Type B pancreatic cell (in vitro differentiated cells): ENCODE measurements around the gene C11orf91. TPM values are rescaled to one million over a fixed set of nuclear protein-coding genes. Genes with fewer than 3 reads are reported as not detected.

Experiments
- DNase-seq: peaks from one replicate; pipeline ENCODE4 v3.0.0; 2021; ENCODE audit warnings: mixed read lengths; ENCODE audit not compliant: unreplicated experiment; ENCODE audit errors: extremely low spot score
- H3K27ac Mint-ChIP-seq: 2 replicates; pipeline ENCODE4 v1.8.0; 2021; ENCODE audit warnings: mild to moderate bottlenecking, mixed read lengths
- H3K27me3 Mint-ChIP-seq: 2 replicates; pipeline ENCODE4 v1.8.0; 2021; ENCODE audit warnings: mixed read lengths
- H3K36me3 Mint-ChIP-seq: 2 replicates; pipeline ENCODE4 v1.8.0; 2021; ENCODE audit warnings: mixed read lengths
- H3K4me1 Mint-ChIP-seq: one replicate; pipeline ENCODE4 v1.8.0; 2021; ENCODE audit warnings: mixed read lengths; ENCODE audit not compliant: unreplicated experiment
- H3K4me3 Mint-ChIP-seq: 2 replicates; pipeline ENCODE4 v1.8.0; 2021; ENCODE audit warnings: mild to moderate bottlenecking, mixed read lengths
- H3K9me3 Mint-ChIP-seq: 2 replicates; pipeline ENCODE4 v1.8.0; 2021; ENCODE audit warnings: mixed read lengths
- total RNA-seq: library from RNA; stranded (reverse); gene quantifications from 2 replicates; pipeline ENCODE4 v1.2.1, GENCODE V29; 2021; ENCODE audit warnings: low replicate concordance
- TF ChIP-seq, protein P1 (sequence below): fragments of 200-600 bp; sonication (generic); conservative IDR thresholded peaks from 2 replicates; pipeline ENCODE4 v1.5.0; 2021; ENCODE audit warnings: antibody characterized with exemption, mild to moderate bottlenecking

C11orf91 gene
- total RNA-seq, 1 donor from 2014 or later = not detected

DNA sequence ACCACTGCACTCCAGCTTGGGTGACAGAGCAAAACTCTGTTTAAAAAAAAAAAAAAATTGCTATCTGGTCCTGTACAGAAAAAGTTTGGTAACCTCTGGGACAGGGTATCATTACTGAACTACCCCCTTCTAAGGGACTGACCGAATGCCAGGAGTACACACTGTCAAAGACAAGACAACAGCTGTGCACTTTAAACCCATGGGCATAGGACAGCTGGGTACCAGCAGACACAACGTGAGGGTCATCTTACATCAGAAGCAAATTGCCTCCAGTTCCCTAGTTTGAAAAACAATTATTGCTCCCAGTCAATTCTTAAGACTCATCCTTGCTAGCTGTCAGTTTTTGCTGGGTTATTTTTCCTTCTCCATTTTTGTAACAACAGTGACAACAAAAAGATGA, 17.8 kb upstream of the C11orf91 start:
- DNase-seq = no peak
- TF ChIP-seq, protein P1, sequence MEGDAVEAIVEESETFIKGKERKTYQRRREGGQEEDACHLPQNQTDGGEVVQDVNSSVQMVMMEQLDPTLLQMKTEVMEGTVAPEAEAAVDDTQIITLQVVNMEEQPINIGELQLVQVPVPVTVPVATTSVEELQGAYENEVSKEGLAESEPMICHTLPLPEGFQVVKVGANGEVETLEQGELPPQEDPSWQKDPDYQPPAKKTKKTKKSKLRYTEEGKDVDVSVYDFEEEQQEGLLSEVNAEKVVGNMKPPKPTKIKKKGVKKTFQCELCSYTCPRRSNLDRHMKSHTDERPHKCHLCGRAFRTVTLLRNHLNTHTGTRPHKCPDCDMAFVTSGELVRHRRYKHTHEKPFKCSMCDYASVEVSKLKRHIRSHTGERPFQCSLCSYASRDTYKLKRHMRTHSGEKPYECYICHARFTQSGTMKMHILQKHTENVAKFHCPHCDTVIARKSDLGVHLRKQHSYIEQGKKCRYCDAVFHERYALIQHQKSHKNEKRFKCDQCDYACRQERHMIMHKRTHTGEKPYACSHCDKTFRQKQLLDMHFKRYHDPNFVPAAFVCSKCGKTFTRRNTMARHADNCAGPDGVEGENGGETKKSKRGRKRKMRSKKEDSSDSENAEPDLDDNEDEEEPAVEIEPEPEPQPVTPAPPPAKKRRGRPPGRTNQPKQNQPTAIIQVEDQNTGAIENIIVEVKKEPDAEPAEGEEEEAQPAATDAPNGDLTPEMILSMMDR = no peak
- H3K9me3 Mint-ChIP-seq = no peaks in the 10 kb centered on the region
- no peak overlapping the region for H3K4me3 Mint-ChIP-seq
- H3K36me3 Mint-ChIP-seq = peaks cover 21% of the 10 kb centered on the region
- no peaks in the 10 kb centered on the region for H3K27me3 Mint-ChIP-seq
- peaks cover 4% of the 10 kb centered on the region for H3K4me1 Mint-ChIP-seq
- H3K27ac Mint-ChIP-seq = no peak overlapping the region

DNA sequence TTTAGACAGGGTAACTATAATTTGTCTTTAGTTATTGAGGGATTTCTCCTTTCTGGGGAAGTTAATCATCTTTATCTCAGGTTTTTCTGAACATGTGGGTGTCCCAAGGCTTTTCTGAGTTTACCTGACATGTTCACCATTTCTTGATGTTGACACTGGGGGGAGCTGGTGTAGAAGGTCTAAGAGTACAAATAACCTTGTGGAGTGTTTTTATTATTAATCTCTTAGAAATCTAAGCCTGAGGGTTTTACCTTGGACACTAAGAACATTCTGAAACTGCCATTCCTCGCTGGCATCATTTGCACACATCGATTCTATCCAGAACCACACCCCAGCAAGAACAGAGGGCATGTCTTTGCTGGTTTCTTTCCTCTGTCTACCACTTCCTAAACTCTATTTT, 15.6 kb upstream of the C11orf91 start:
- peaks cover 17% of the 10 kb centered on the region for H3K36me3 Mint-ChIP-seq
- H3K27ac Mint-ChIP-seq = no peak overlapping the region

DNA sequence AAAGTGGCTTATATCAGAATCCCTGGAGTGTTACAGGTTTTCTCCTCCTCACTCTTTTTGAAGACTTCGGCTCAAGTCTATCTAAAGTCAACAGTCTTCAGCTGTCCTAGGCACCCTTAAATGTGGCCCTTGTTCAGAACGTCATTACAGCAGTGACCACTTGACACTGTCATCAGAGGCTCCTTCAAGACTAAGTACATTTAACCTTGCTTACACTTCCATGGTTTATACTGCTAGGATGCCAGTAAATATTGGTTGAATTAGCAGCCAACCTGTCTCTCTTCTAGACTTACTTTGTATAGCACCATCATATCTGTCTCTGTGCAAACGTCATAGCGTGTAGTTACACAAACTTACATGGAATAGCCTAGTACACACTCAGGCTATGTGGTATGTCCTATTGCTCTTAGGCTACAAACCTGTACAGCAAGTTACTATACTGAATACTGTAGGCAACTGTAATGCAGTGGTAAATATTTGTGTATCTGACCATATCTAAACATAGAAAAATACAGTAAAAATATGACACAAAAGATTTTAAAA, 13.3 kb upstream of the C11orf91 start:
- Mint-ChIP-seq H3K9me3 (no peaks in the 10 kb centered on the region), H3K27ac (peak overlapping the region; percentile 2), H3K4me3 (no peak overlapping the region), H3K27me3 (no peaks in the 10 kb centered on the region), H3K4me1 (no peaks in the 10 kb centered on the region), H3K36me3 (peaks cover 15% of the 10 kb centered on the region)
- TF ChIP-seq, protein P1 = no peak
- no peak for DNase-seq

More for the DNA sequence above, 15.6 kb upstream of the C11orf91 start:
- TF ChIP-seq, protein P1 = peak; percentile 34
- no peaks in the 10 kb centered on the region for H3K9me3 Mint-ChIP-seq
- no peaks in the 10 kb centered on the region for H3K27me3 Mint-ChIP-seq
- H3K4me3 Mint-ChIP-seq = no peak overlapping the region
- no peaks in the 10 kb centered on the region for H3K4me1 Mint-ChIP-seq
- no peak for DNase-seq

- no peak overlapping the region for H3K4me3 Mint-ChIP-seq
- H3K27me3 Mint-ChIP-seq = no peaks in the 10 kb centered on the region
- H3K9me3 Mint-ChIP-seq = no peaks in the 10 kb centered on the region
- H3K36me3 Mint-ChIP-seq = peaks cover 20% of the 10 kb centered on the region
- no peaks in the 10 kb centered on the region for H3K4me1 Mint-ChIP-seq
- no peak for DNase-seq
- H3K27ac Mint-ChIP-seq = no peak overlapping the region
- TF ChIP-seq, protein P1 = no peak
Measured at GRCh38 chr11:33713151-33713855, 12.7 kb upstream of the C11orf91 start.

GRCh38 chr11:33712436-33712835, 11.8 kb upstream of the C11orf91 start:
- TF ChIP-seq, protein P1 = no peak
- no peak for DNase-seq
- Mint-ChIP-seq H3K4me3 (no peak overlapping the region), H3K4me1 (no peaks in the 10 kb centered on the region), H3K27ac (no peak overlapping the region), H3K36me3 (peaks cover 20% of the 10 kb centered on the region), H3K9me3 (no peaks in the 10 kb centered on the region), H3K27me3 (no peaks in the 10 kb centered on the region)
